Stimulated activated CD4-positive, alpha-beta T cell treated with anti-CD3 and anti-CD28 coated beads, Interleukin-4, amount 100 ng/mL, for 4 hours (primary cell): ENCODE measurements around the gene CD58.
A peak's percentile ranks its signal among the peaks of the same experiment; 100 is the strongest.
"Not testable (repeated sequence)": the region's sequence is repeated elsewhere in the genome, so short reads cannot be mapped to it uniquely, and the experiment has no call there.

ENCODE experiments used
- DNase-seq, 2 experiments: peaks; one replicate each; pipeline ENCODE4 v3.0.0-alpha.2; 2020

CD58 gene

GRCh38 chr1:116569381-116569670 lies 1.5 kb downstream of the CD58 start:
- DNase-seq, result no peak

GRCh38 chr1:116568662-116569380 lies 2.0 kb downstream of the CD58 start:
- no peak for DNase-seq

GRCh38 chr1:116567790-116568661 lies 2.8 kb downstream of the CD58 start:
- no peak for DNase-seq

- DNase-seq, result no peak
These were observed 5.6 kb downstream of the CD58 start for GRCh38 chr1:116565222-116565621.

GRCh38 chr1:116564426-116564825 lies 6.4 kb downstream of the CD58 start:
- DNase-seq, result no peak

GRCh38 chr1:116562465-116562864 lies 8.4 kb downstream of the CD58 start:
- DNase-seq, result not testable (repeated sequence)

- DNase-seq, result no peak
These were observed 9.3 kb downstream of the CD58 start for GRCh38 chr1:116561563-116561962.

- no peak for DNase-seq
These were observed 9.9 kb downstream of the CD58 start for GRCh38 chr1:116560704-116561490.

- no peak for DNase-seq
These were observed 11.5 kb downstream of the CD58 start for GRCh38 chr1:116559304-116559761.

- DNase-seq, result no peak
These were observed 12.3 kb downstream of the CD58 start for GRCh38 chr1:116558571-116558970.

- DNase-seq, result no peak
These were observed 12.7 kb downstream of the CD58 start for GRCh38 chr1:116558140-116558549.

GRCh38 chr1:116557323-116557878 lies 13.4 kb downstream of the CD58 start:
- DNase-seq, result no peak

GRCh38 chr1:116556289-116557006 lies 14.4 kb downstream of the CD58 start:
- DNase-seq, result peak; percentile 57 to 75

- DNase-seq, result no peak
These were observed 15.9 kb downstream of the CD58 start for GRCh38 chr1:116554924-116555323.

- no peak for DNase-seq
These were observed 17.3 kb downstream of the CD58 start for GRCh38 chr1:116553386-116554115.

GRCh38 chr1:116546354-116546977 lies 24.4 kb downstream of the CD58 start:
- DNase-seq, result no peak

- DNase-seq, result no peak
These were observed 25.5 kb downstream of the CD58 start for GRCh38 chr1:116545359-116545705.

GRCh38 chr1:116544588-116545358 lies 26.1 kb downstream of the CD58 start:
- no peak for DNase-seq

- DNase-seq, result no peak
These were observed 30.7 kb downstream of the CD58 start for GRCh38 chr1:116540088-116540487.

- peak in 1 of 2 experiments; percentile 49 for DNase-seq
These were observed 32.3 kb downstream of the CD58 start for GRCh38 chr1:116538544-116538943.
